WI38 (cell line): ENCODE results near the gene ERN1.

ENCODE experiments used
- H3K4me3 ChIP-seq: 2 replicates; pipeline ENCODE4 v1.5.1; 2011; ENCODE audit warnings: low read depth, mild to moderate bottlenecking, control low read depth, low read length
- CTCF ChIP-seq: IDR thresholded peaks from 2 replicates; pipeline ENCODE4 v1.5.1; 2012; ENCODE audit warnings: low read depth, mild to moderate bottlenecking, control low read depth, low read length

ERN1 gene

GRCh38 chr17:64069143-64069542 lies 60.8 kb downstream of the ERN1 start:
- no peak for TF ChIP-seq CTCF
- H3K4me3 ChIP-seq = no peak overlapping the region

GRCh38 chr17:64067657-64068056 lies 62.3 kb downstream of the ERN1 start:
- no peak overlapping the region for H3K4me3 ChIP-seq
- no peak for TF ChIP-seq CTCF

GRCh38 chr17:64066716-64067115 lies 63.2 kb downstream of the ERN1 start:
- H3K4me3 ChIP-seq = no peak overlapping the region
- TF ChIP-seq CTCF = no peak

- TF ChIP-seq CTCF = no peak
- no peak overlapping the region for H3K4me3 ChIP-seq
These were observed 64.8 kb downstream of the ERN1 start for GRCh38 chr17:64065161-64065560.

- no peak for TF ChIP-seq CTCF
- H3K4me3 ChIP-seq = no peak overlapping the region
These were observed 65.6 kb downstream of the ERN1 start for GRCh38 chr17:64064331-64064730.

- no peak overlapping the region for H3K4me3 ChIP-seq
- TF ChIP-seq CTCF = no peak; the same call in 1 of the 2 replicates
These were observed 66.1 kb downstream of the ERN1 start for GRCh38 chr17:64063766-64064224.

- TF ChIP-seq CTCF = no peak
- no peak overlapping the region for H3K4me3 ChIP-seq
These were observed 66.9 kb downstream of the ERN1 start for GRCh38 chr17:64063088-64063487.
